Calu3 (cell line): ENCODE measurements around the gene SCG2. TPM values are rescaled to one million over a fixed set of nuclear protein-coding genes. Genes with fewer than 3 reads are reported as not detected.

Source experiments
- BruUV-seq: library from RNA; stranded (reverse); fragments of 400-500 nt; replicated peaks from 2 replicates; lab custom pipeline; 2021; lab: Mats Ljungman, UMichigan
- CTCF ChIA-PET: fragments of 300-600 bp; sonication (Branson Sonifier 250); formaldehyde crosslinking; loops from one replicate; lab custom pipeline; 2022; ENCODE audit warnings: antibody characterized with exemption; lab: Charles Lee
- DNase-seq: peaks from one replicate; pipeline ENCODE4 v3.0.0; 2022
- H3K27ac Mint-ChIP-seq: one replicate; pipeline ENCODE4 v1.8.0; 2022; ENCODE audit warnings: mixed read lengths; ENCODE audit not compliant: unreplicated experiment
- H3K27me3 Mint-ChIP-seq: one replicate; pipeline ENCODE4 v1.8.0; 2022; ENCODE audit warnings: mixed read lengths; ENCODE audit not compliant: unreplicated experiment
- H3K36me3 Mint-ChIP-seq: one replicate; pipeline ENCODE4 v1.8.0; 2022; ENCODE audit warnings: mild to moderate bottlenecking, moderate library complexity, mixed read lengths; ENCODE audit not compliant: insufficient read depth, unreplicated experiment
- H3K4me1 Mint-ChIP-seq: one replicate; pipeline ENCODE4 v1.8.0; 2022; ENCODE audit warnings: mild to moderate bottlenecking, low read depth, mixed read lengths; ENCODE audit not compliant: unreplicated experiment
- H3K4me3 Mint-ChIP-seq: one replicate; pipeline ENCODE4 v1.8.0; 2022; ENCODE audit warnings: mild to moderate bottlenecking, low read depth, moderate library complexity, mixed read lengths; ENCODE audit not compliant: unreplicated experiment
- H3K9me3 Mint-ChIP-seq: one replicate; pipeline ENCODE4 v1.8.0; 2022; ENCODE audit warnings: low read depth, mixed read lengths; ENCODE audit not compliant: unreplicated experiment
- intact Hi-C: fragments of 100-400 bp; cut with micrococcal nuclease; formaldehyde crosslinking; loops from one replicate; pipeline ENCODE4 v1.10.0; 2022; ENCODE audit not compliant: unreplicated experiment
- total RNA-seq: library from RNA; stranded (reverse); gene quantifications from 2 replicates; pipeline ENCODE4 v1.2.3, GENCODE V29; 2022
- TF ChIP-seq, protein P1 (sequence below): fragments of 200-600 bp; IDR thresholded peaks from one replicate; pipeline ENCODE4 v1.8.0; 2022; ENCODE audit warnings: antibody characterized with exemption; ENCODE audit not compliant: unreplicated experiment

Gene SCG2
- total RNA-seq, 1 experiment from 2014 or later = 0.52 TPM

DNA sequence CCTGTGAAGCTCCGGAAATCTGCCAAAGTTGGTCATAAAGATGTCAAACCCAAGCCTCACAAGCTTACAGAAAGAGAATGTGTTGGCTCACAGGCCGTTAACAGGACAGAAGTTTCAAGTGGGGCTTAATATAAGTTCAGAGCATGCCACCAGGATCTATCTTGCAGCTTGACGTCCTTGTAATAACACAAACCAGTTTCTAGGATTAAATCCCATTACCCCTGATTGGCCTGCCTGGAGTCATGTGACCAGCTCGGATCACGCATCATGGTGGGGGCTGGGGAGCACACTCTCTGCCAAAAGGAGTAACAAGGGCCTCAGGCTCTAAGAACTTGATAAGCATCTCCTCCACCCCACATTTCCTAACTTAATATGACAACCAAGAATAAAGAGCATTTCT is 38.9 kb upstream of the SCG2 start:
- no peaks in the 10 kb centered on the region for H3K36me3 Mint-ChIP-seq
- no peak overlapping the region for H3K27ac Mint-ChIP-seq
- H3K4me1 Mint-ChIP-seq = no peaks in the 10 kb centered on the region
- no peak overlapping the region for H3K4me3 Mint-ChIP-seq
- DNase-seq = no peak
- no peaks in the 10 kb centered on the region for H3K27me3 Mint-ChIP-seq
- no TSS peak for BruUV-seq
- CTCF ChIA-PET = no interaction called here
- TF ChIP-seq, protein P1, sequence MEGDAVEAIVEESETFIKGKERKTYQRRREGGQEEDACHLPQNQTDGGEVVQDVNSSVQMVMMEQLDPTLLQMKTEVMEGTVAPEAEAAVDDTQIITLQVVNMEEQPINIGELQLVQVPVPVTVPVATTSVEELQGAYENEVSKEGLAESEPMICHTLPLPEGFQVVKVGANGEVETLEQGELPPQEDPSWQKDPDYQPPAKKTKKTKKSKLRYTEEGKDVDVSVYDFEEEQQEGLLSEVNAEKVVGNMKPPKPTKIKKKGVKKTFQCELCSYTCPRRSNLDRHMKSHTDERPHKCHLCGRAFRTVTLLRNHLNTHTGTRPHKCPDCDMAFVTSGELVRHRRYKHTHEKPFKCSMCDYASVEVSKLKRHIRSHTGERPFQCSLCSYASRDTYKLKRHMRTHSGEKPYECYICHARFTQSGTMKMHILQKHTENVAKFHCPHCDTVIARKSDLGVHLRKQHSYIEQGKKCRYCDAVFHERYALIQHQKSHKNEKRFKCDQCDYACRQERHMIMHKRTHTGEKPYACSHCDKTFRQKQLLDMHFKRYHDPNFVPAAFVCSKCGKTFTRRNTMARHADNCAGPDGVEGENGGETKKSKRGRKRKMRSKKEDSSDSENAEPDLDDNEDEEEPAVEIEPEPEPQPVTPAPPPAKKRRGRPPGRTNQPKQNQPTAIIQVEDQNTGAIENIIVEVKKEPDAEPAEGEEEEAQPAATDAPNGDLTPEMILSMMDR = no peak
- intact Hi-C loops = no loop called here
- no peaks in the 10 kb centered on the region for H3K9me3 Mint-ChIP-seq

DNA sequence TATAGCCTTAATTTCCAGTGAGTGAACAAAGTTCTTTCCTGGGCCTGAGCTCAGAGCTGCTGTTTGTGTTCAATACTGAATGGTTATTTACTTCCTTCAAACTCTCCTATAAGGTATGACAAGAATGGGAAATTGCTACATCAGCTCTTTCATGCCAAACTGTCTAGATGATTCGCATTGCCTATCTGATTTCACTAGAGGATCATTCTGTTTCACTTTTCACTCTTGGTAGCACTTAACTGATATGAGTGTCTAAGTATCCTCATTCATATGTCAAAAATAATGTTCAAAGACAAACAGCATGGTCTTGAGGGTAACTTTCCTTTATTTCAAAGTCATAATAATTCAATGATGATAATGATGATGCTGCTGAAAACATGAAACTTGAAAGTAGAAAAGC is 32.9 kb upstream of the SCG2 start:
- CTCF ChIA-PET = no interaction called here

DNA sequence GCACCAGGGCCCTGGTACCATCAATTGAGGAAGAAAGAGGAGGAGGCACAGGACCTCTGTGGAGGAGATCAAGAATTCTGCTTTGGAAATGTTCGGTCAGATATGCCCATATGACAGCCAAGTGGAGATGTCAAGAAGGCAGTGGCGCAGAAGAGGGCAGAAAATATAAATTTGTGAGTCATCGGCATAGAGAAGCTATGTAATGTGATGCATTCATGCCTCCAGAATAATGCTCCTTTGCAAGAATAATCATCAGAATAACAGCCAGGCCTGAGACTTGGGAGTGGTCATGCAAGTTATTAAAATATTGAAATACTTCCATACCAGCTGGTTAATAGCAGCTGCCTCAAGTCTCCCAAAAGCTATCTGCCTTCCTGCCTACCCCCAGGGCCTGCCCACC is 32.1 kb upstream of the SCG2 start:
- H3K36me3 Mint-ChIP-seq = no peaks in the 10 kb centered on the region
- no TSS peak for BruUV-seq
- H3K4me3 Mint-ChIP-seq = no peak overlapping the region
- H3K27ac Mint-ChIP-seq = no peak overlapping the region
- TF ChIP-seq, protein P1 = no peak
- H3K4me1 Mint-ChIP-seq = no peaks in the 10 kb centered on the region
- intact Hi-C loops = no loop called here
- H3K9me3 Mint-ChIP-seq = no peaks in the 10 kb centered on the region
- no peaks in the 10 kb centered on the region for H3K27me3 Mint-ChIP-seq
- CTCF ChIA-PET = no interaction called here
- DNase-seq = no peak

More for the DNA sequence above, 32.9 kb upstream of the SCG2 start:
- intact Hi-C loops = no loop called here
- H3K36me3 Mint-ChIP-seq = no peaks in the 10 kb centered on the region
- H3K27ac Mint-ChIP-seq = no peak overlapping the region
- no TSS peak for BruUV-seq
- DNase-seq = no peak
- no peak overlapping the region for H3K4me3 Mint-ChIP-seq
- TF ChIP-seq, protein P1 = no peak
- H3K9me3 Mint-ChIP-seq = no peaks in the 10 kb centered on the region
- H3K27me3 Mint-ChIP-seq = no peaks in the 10 kb centered on the region
- H3K4me1 Mint-ChIP-seq = no peaks in the 10 kb centered on the region

DNA sequence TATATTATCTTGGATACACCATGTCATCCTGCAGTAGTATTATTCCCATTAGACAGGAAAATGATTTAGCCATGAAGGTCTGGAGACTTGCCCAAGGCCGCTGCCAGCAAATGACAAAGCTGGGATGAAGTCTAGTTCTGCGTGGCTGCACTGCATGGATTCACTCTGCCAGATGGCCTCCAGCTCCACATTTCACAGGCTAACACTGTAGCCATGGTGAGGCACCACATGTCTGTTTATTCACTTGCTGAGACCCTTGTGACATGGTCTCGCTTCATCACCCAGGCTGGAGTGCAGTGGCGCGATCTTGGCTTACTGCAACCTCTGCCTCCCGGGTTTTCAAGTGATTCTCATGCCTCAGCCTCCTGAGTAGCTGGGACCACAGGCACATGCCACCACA is 31.5 kb upstream of the SCG2 start:
- no peaks in the 10 kb centered on the region for H3K4me1 Mint-ChIP-seq
- DNase-seq = no peak
- no TSS peak for BruUV-seq
- no peaks in the 10 kb centered on the region for H3K9me3 Mint-ChIP-seq
- TF ChIP-seq, protein P1 = no peak
- no peaks in the 10 kb centered on the region for H3K36me3 Mint-ChIP-seq
- no peak overlapping the region for H3K27ac Mint-ChIP-seq
- CTCF ChIA-PET = no interaction called here
- H3K4me3 Mint-ChIP-seq = no peak overlapping the region
- intact Hi-C loops = no loop called here
- H3K27me3 Mint-ChIP-seq = no peaks in the 10 kb centered on the region
